Glomerular visceral epithelial cell (primary cell): ENCODE measurements around the gene CPEB2.

ENCODE experiments used
- DNase-seq: peaks from one replicate; pipeline ENCODE4 v3.0.0-alpha.2; 2016; ENCODE audit errors: extremely low spot score

The CPEB2 gene

DNA sequence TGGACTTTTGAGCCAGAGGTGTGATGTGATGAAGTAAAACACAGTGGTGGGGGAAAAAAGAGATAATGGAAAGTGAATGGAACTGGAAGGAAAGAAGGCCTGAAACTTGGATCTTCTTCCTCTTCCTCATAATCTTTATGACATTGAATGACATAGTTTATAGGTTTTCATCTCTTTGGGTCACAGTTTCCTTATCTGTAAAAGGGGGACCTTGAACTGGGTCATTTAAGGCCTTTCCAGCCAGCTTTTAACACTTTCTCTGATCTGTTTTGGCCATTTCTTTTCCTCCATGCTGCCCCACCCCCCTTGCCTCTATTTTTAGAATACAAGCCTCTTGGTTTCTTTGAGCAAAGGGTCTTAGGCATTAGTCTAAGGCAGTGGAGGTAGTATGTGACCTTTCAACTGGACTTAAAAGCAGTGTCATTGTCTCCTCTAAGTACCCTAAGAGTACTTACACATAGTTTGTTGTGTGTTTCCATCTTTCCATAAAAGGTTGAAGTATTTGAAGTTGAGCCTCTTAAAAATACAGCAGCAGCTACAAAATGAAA, 7.8 kb downstream of the CPEB2 start:
- DNase-seq, result no peak

DNA sequence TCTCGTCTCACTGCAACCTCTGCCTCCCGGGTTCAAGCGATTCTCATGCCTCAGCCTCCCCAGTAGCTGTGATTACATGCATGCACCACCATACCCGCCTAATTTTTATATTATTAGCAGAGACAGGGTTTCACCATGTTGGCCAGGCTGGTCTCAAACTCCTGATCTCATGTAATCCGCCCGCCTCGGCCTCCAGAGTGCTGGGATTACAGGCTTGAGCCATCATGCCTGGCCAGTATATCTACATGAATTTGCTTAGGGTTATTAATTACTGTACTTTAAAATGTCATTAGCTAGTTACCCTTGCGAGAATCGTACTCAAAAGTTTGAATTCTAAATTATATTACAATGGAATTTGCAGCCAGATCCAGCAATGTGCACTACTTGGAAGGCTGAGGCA, 8.9 kb downstream of the CPEB2 start:
- DNase-seq, result no peak

DNA sequence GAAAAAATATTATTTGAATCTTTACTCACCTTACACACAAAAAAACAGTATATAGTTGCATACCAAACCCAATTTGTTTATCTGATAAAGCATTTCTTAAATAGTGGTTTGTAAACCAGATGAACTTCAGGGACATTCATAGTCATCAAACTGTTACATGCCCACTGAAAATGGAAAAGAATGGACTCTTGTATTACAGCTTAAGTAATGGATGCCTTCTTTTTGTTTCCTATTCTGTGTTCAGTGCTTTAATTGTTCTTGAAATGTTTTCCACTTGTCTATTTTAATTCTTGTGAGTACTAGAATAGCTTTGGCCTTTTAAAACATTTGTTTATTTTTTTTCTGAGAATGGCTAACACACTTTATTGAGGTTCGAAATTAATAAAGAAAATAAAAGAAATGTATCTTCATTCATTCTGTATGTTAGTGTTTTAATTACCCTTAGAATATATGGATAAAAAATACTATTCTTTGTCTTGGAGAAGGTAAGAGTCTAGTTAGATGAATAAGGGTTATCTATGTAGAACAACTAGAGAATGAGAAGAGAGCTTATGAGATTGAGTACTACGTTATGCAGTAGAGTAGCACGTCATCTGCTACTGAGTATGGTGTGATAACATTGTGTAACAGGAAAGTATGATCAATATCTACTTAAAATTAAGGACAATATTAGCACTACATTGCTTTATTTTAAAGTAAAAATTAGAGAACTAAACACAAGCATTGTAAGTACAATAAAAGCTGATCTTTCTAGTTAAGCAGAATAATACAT, 9.9 kb downstream of the CPEB2 start:
- no peak for DNase-seq

DNA sequence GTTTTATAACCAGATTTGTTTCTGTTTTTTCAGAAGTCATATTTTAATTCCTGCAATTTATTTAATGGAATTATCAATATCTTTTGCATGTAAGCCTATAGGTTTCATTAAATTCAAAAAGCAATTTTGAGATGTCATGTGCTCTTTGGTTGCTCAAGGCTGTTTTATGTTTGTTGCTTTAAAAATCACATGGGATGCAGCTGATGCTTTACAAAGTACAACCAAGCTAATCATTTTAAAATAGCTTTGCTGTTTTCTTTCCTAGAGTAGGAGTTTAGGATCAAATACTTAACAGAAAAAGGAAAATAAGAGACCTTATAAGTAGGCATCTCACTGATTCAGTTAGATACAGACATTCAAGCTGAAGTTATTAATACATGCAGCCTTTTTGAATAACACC, 11.3 kb downstream of the CPEB2 start:
- DNase-seq, result no peak

DNA sequence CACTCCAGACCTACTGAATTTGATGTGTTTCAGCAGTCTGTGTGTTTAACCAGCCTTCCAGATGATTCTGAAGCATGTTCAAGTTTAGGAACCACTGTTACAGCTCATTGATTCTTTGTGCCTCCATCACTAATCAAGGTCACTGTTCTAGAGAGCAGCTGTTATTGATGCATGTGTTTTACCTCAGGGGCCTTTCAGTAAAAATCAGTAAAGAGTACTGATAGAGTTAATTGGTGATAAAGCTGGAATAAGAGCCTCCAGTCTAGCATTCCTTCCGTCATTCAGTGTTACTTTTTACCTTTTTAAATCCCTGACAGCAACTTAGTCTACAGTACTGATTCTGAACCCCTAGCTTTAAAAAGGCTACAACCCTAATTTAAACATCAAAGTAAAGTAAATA, 12.9 kb downstream of the CPEB2 start:
- no peak for DNase-seq

DNA sequence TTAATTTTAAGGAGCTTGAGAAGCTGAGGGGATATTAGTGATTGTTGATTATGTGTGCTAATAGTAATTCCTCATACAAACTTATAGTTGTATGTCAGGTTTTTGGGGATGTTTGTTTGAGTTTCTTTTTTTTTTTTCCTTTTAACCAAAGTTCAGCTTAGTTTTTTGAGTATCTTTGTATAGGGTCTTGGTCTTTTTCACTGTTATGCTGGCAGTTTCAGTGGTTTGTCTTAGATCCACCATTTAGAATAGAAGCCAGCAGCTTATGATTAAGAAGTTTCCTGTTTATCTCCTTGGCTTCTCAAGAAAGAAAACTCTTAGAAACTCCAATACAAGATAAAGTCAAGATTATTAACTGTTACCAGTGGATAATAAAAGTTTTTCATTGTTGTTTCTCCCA, 16.1 kb downstream of the CPEB2 start:
- DNase-seq, result no peak

DNA sequence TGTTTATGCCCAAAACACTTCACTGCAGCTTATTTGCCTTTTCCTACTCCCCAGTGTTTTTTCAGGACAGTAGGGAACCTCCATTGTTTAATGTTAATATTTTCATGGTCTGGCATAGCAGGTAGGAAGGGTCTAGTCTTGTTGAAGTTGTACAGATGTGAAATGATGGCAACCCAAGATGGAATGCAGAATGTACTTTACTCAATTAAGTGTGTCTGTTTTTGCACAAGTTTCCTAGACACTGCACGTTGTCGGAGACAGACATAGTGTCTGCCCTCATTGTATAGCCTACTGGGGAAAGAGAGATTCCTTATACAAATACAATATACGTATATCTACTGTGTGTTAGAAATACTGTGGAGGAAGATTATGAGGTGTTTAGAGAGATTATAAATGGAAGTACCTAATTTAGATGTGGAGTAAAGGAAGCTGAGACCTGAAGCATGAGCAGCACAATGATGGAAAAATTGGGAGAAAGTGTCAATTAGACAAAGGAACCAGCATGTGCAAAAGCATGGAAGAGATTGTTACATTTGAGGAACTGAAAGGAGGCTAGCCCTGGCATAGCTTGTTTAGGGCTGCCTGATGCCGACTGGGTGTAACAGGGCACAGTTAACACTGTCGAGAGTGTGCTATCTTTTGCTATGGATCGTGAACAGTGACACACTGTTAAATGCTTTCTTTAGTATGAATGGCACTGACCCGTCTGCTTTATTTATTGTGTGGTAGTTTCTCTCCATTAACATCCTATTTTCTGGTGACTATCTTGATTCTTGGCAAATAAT, 18.4 kb downstream of the CPEB2 start:
- no peak for DNase-seq

DNA sequence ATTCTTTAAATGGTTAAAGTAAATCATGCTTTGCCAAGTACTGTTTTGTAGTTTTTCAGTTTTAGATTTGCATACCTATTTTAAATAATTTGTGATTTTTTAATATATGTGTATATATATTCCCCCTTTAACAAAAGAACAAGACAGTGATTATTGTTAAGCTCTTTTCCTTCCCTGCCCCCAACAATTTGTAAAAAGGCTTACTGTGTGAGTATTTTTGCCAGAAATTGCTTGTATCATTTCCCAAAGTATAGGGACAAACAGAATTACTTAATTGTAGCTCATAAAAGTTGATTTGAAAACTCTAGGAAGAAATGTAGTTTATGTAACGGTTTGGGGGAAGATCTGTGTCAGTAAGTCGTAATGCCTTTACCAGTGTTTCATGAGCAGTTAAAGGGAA, 19.0 kb downstream of the CPEB2 start:
- DNase-seq, result no peak

DNA sequence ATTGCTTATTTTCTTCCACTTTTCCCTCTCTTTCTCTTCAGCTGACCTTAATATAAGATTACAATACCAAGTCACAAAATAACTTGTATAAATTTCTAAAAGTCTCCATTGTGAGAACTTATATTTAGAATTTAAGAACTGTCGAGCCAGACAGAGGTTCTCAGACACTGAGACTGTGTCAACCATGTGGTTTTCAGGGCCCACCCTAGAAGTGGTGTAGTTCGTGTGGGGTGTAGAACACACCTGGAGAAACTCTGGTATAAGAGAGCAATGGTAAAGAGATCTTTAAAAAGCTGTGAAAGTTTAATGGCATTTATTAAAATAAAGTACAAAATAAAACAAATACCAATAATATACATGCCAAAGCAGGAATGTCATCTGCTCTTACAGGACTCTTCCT, 19.7 kb downstream of the CPEB2 start:
- no peak for DNase-seq

DNA sequence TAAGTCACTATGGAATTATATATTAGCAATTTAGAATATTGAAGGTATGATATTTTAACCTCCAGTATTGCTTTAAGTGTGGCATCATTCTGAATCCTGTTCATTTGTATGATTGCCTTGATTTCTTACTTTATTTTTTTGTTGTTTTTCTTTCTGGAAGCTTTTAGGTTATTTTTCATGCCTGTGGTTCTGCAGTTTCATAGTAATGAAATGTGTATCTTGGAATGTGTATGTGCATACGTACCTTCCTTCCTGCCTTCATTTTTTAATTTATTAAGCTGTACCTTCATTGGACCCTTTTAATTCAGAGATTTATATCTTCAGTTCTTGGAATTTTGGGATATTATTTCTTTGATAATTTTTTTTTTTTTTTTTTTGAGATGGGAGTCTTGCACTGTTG, 22.1 kb downstream of the CPEB2 start:
- no peak for DNase-seq

DNA sequence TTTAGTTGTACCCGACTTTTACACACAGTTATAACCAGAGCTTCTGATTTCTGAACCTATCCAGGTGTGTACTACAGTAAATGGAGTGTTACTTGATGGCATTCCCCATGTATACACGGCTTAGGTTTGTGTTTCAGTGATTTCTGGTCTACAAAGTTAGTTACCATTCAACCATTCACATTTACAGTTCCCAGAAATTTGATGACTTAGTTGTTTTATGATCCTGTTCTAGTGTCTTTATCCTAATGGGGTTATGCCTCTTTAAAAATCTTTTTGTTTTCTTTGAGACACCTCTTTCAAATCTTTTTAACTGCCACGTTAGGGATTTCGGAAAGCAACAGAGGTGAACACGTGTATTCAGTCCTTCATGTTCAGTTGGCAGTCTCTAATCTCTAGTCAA, 23.4 kb downstream of the CPEB2 start:
- DNase-seq, result no peak

DNA sequence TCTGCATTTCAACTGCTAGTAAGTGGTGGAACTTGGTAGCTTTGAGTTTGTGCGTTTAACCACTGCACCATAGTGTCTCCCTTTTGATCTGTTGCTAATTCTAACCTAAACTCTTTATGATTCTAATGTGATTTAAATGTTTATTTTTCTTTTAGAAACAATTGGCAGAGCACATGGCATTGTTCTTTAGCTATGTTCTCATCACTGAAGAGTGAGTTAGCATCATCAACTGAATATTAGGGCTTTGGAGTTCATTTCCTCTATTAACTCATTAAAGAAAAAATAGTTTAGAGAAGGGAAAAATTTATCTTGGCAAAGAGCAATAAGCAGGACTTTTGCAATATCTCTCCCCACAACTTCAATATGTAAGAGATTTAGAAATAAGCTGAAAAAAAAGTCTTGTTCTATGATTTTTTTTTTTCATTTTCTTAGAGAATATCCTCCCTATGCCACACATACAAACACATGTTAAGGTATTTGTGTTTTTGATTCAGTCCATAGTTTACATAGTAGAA, 25.7 kb downstream of the CPEB2 start:
- no peak for DNase-seq

DNA sequence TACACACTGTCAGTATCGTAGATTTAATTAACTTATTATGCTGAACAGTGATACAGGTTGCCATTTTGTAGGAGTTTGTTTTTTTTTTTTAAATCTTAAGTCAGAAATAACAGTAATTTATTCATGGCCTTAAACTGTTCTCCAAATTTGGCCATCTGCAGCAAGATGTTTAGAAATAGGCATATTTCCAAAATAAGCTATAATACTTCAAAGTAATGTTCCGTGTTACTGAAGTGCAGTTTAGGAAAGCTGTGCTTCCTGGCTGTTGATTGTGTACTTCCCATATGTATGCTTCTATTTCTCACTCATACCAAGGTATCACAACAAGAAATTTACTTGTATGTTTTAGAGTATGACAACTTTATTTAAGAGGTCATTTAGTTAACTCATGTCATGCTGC, 28.9 kb downstream of the CPEB2 start:
- no peak for DNase-seq

DNA sequence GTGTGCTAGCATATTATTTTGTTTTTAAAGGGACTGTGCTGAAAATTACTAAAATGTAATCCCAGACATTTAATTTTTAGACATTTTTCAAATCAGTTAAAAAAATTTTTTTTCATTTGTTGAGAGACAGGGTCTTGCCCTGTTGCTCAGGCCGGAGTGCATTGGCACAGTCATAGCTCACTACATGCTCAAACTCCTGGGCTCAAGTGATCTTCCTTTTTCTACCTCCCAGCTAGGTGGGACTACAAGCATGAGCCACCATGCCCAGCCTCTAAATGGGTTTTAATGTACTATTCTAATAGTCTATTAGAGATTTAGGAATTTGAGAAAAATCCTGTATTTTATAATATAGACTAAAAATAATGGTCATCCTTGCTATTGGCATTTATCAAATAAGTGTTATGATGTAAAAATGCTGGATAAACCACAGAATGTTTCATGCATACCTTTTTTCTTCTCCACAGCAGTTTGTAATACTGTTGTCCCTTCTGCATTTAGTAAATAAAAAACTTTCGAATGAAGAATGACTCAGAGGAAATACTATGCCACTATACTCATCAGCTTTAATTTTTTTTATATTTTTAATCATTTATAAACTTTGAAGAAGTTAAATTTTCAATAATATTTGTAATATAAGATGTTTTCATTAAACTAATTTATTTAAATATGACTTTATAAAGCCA, 29.9 kb downstream of the CPEB2 start:
- DNase-seq, result no peak

DNA sequence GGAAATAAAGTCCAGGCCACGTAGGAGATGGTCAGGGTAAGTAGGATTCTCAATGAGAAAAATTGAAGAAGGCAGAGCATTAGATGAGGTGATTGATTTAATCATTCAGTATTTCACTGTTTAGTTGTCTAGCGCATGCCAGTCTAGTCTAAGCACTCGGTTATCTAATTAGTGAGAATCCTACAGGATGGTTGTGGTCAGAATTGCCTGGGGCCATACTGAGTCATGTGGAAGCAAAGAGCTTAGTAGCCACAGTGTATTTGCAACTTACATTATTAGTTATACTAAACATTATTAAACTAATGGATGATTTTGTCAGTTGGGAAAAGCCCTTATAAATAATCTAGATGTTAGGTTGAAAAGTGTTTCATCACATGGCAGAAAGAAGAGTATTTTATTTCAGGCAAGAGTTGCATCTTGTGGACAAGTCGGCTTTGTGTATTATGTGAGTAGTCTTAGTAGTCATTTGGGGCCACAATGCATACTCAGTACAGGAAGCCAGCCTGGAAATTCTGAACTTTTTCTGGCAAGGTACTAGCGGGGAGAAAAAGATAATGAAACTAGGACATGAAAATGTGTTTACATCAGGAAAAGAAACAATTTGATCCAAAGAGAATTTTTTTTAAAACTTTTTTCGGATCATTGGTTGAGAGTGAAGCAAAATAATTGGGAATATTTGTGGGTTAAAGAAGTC, 31.9 kb downstream of the CPEB2 start:
- peak; percentile 4 for DNase-seq

DNA sequence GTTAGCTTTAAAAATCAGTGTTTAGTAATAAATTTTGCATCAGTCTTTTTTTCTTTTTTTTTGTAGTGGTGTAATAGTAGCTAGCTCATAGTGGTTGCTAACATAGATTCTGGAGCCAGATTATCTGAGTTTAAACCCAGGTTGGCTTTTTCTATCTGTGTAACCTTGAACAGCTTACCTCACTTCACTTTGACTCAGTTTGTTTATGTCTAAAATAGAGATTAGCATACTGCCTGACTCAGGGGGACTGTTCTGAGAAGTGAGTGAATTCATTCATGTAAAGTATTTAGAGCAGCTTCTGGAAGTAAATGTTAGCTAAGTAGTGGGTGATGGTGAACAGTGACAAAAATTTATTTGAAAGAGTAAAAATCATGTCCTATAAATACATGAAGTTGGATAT, 32.9 kb downstream of the CPEB2 start:
- DNase-seq, result no peak

DNA sequence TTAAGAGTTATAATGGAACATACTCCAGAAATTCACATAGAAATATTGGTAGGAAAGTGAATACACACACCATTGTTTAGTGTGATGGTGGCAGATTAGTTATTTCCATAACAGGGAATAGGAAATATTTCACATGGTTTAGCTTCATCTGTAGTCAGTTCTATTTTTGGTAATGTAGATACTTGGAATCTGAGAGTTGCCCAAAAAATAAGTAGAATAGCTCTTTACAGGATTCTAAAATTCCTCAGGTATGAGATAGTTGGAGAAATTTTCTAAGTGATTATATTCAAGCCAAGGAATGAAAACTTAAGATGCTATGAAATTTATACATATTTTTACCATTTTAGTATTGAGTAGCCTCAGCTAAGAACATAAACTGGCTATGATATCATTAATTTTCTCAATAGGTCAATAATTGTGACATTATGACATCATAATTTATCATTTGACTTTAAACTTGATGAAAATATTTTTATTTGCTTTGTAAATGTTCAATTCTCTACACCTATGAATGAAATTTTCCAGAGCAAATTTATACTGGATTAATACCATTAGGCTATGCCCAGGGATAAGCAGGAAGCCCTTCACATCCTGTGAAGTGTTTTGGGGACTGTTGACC, 35.8 kb downstream of the CPEB2 start:
- DNase-seq, result no peak

DNA sequence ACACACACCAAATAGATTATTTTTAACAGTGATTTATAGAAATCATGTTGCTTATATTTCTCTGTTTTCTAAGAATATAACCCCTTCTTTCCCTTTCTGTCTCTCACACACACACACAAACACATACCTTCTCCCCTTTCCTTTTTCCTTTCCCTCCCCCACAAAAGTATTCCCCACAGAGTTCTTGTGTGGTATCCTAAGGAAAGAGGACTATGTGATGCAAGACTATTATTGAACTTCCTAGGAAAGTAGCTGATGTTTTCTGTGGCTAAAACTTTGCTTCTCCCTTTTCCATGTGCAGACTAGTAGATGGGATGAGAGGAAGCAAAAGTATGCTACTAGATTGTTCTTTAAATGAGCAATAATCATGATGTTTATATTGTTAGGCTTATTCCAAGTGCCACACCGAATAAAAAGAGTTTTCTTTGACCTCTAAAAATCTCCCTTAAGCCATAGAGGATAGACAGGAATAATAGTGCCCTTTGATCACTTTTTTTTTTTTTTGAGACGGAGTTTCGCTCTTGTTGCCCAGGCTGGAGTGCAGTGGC, 38.7 kb downstream of the CPEB2 start:
- DNase-seq, result no peak

DNA sequence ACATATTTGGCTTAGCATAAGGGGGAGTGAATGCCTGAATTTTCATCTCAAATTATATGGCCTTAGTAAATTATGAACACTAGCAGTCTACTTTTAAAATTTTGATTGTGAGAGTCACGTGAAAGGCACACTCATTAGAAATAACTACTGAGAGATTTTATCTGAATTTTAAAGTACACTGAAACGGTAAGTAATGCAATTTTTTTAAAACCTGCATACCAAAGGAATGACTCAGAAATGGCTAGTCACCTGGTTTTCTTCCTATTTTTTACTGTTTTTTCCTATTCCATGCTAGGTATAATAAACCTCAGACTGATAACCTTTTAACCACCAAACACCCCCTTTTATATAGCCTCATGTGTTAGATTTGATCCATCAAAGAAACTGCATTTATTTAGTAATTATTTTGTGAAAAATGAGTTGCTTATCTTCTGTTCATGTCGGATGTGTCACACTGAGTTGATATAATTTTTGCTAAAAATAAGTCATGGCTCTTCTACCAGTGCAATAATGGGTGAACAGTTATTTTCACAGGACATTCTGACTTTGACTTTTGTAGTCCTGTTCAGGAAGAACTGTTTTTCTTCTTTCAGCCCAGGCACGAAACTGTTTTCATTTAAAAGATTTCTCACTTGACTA, 40.4 kb downstream of the CPEB2 start:
- peak; percentile 6 for DNase-seq

DNA sequence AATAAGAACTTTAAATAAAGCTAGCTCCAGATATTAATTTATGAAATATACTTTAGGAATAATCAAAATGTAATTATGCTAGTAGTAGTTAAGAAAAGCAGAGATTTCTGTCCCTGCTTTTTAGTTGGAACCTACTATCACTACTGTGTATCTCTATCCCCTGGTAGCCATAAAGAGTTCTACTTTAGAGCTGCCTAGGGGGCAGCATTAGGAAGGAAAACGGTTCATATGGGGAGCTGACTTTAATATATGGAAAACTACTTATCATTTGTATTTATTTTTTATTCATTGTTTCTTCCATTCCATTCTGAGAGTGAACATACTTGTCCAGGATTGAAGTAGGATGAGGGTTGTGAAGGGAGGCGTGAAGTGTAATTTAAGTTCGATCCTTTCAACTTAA, 40.9 kb downstream of the CPEB2 start:
- no peak for DNase-seq

DNA sequence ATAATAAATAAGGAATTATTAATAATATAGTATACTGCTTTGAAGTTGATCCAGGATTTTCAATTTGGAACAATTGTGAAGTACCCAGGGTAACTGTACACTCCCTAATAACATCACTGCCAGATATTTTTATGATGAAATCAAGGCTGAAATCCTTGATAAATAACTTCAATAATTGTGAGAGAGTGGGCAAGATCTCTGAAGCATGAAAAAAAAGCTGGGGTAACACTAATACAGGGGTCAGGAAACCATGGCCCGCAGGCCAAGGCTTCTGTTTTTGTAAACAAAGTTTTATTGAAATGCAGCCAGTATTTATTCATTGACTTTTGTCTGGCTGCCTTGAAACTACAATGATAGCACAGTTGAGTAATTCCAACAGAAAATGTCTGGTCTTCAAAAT, 41.6 kb downstream of the CPEB2 start:
- DNase-seq, result no peak
